IMR-90 (cell line): ENCODE results near the gene NLRC5. TPM values are rescaled to one million over a fixed set of nuclear protein-coding genes. Genes with fewer than 3 reads are reported as not detected.

Experiments
- ATAC-seq: fragments of 200-7000 bp; cut with Tn5 transposase; 2 replicates; pipeline ENCODE4 v1.9.1; 2020; ENCODE audit warnings: low read depth, mild to moderate bottlenecking, moderate library complexity
- BruUV-seq: library from RNA; stranded (reverse); fragments of 400-500 nt; replicated peaks from 2 replicates; lab custom pipeline; 2021; lab: Mats Ljungman, UMichigan
- CTCF ChIA-PET: fragments of 300-600 bp; formaldehyde crosslinking; extraction: SDS; loops from one replicate; lab custom pipeline; 2021; ENCODE audit warnings: antibody characterized with exemption; lab: Yijun Ruan, JAX
- POLR2A ChIA-PET: fragments of 300-600 bp; sonication (Branson Sonifier 250); formaldehyde crosslinking; loops from one replicate; lab custom pipeline; 2022; ENCODE audit warnings: antibody characterized with exemption; ENCODE audit not compliant: unreplicated experiment; lab: Charles Lee
- DNase-seq: peaks from one replicate; pipeline ENCODE4 v3.0.0; 2013
- H2AFZ ChIP-seq: replicated peaks from 2 replicates; pipeline ENCODE3; 2013; ENCODE audit warnings: low read length, mild to moderate bottlenecking; ENCODE audit not compliant: poor library complexity
- H2AK5ac ChIP-seq: 2 replicates; pipeline ENCODE4 v1.6.1; 2013; ENCODE audit warnings: low read depth, low read length, inconsistent platforms
- H2AK9ac ChIP-seq: replicated peaks from 2 replicates; pipeline ENCODE3; 2013; ENCODE audit warnings: mild to moderate bottlenecking, low read depth, low read length, moderate library complexity; ENCODE audit not compliant: poor library complexity
- H2BK120ac ChIP-seq: 2 replicates; pipeline ENCODE4 v1.6.1; 2013; ENCODE audit warnings: low read depth, low read length, inconsistent platforms
- H2BK15ac ChIP-seq: 3 replicates; pipeline ENCODE4 v1.6.1; 2013; ENCODE audit warnings: low read depth, low read length, inconsistent platforms
- H2BK20ac ChIP-seq: 2 replicates; pipeline ENCODE4 v1.6.1; 2013; ENCODE audit warnings: low read depth, mild to moderate bottlenecking, inconsistent platforms, low read length, moderate library complexity
- H2BK5ac ChIP-seq: 2 replicates; pipeline ENCODE4 v1.6.1; 2013; ENCODE audit warnings: mild to moderate bottlenecking, low read depth, low read length, inconsistent platforms; ENCODE audit not compliant: poor library complexity, severe bottlenecking
- H3K14ac ChIP-seq: replicated peaks from 2 replicates; pipeline ENCODE4 v1.6.1; 2013; ENCODE audit warnings: low read depth, low read length, inconsistent platforms
- H3K18ac ChIP-seq: 2 replicates; pipeline ENCODE4 v1.6.1; 2013; ENCODE audit warnings: low read depth, low read length, control low read depth
- H3K23ac ChIP-seq: 2 replicates; pipeline ENCODE4 v1.6.1; 2013; ENCODE audit warnings: low read depth, low read length, inconsistent platforms
- H3K27ac ChIP-seq: 2 replicates; pipeline ENCODE4 v1.5.1; 2013; ENCODE audit warnings: mild to moderate bottlenecking, control low read depth, low read length; ENCODE audit not compliant: insufficient read depth
- H3K27me3 ChIP-seq: 2 replicates; pipeline ENCODE4 v1.6.1; 2013; ENCODE audit warnings: low read length; ENCODE audit not compliant: control insufficient read depth, insufficient read depth
- H3K36me3 ChIP-seq: 2 replicates; pipeline ENCODE4 v1.6.1; 2013; ENCODE audit warnings: low read length, mixed read lengths; ENCODE audit not compliant: control insufficient read depth, insufficient read depth
- H3K4ac ChIP-seq: 2 replicates; pipeline ENCODE4 v1.6.1; 2013; ENCODE audit warnings: low read depth, low read length, inconsistent platforms
- H3K4me1 ChIP-seq: 2 replicates; pipeline ENCODE4 v1.6.1; 2013; ENCODE audit warnings: low read length, mixed read lengths; ENCODE audit not compliant: control insufficient read depth, insufficient read depth
- H3K4me2 ChIP-seq: 2 replicates; pipeline ENCODE4 v1.6.1; 2013; ENCODE audit warnings: low read depth, mild to moderate bottlenecking, control low read depth, low read length, moderate library complexity
- H3K4me3 ChIP-seq: 2 replicates; pipeline ENCODE4 v1.5.1; 2013; ENCODE audit warnings: low read depth, mild to moderate bottlenecking, control low read depth, low read length, moderate library complexity; ENCODE audit not compliant: insufficient read depth
- H3K56ac ChIP-seq: 2 replicates; pipeline ENCODE4 v1.6.1; 2013; ENCODE audit warnings: low read length, inconsistent platforms; ENCODE audit not compliant: insufficient read depth; ENCODE audit errors: extremely low read depth
- H3K79me1 ChIP-seq, 2 experiments: 2 replicates each; pipeline ENCODE4 v1.6.1; 2013; ENCODE audit warnings: low read length in 2 of 2, inconsistent platforms in 1 of 2, low read depth in 1 of 2
- H3K9ac ChIP-seq: 2 replicates; pipeline ENCODE4 v1.6.1; 2013; ENCODE audit warnings: low read depth, low read length, control low read depth
- H3K9me1 ChIP-seq: 2 replicates; pipeline ENCODE4 v1.6.1; 2013; ENCODE audit warnings: low read length, inconsistent platforms; ENCODE audit not compliant: insufficient read depth
- H3K9me3 ChIP-seq: 2 replicates; pipeline ENCODE4 v1.6.1; 2013; ENCODE audit warnings: low read length; ENCODE audit not compliant: control insufficient read depth, insufficient read depth
- H4K20me1 ChIP-seq: 2 replicates; pipeline ENCODE4 v1.6.1; 2013; ENCODE audit warnings: low read length, inconsistent platforms; ENCODE audit not compliant: insufficient read depth
- H4K5ac ChIP-seq: 2 replicates; pipeline ENCODE4 v1.6.1; 2013; ENCODE audit warnings: mild to moderate bottlenecking, low read depth, low read length, control low read depth
- H4K8ac ChIP-seq, 2 experiments: 2 replicates each; pipeline ENCODE4 v1.6.1; 2013; ENCODE audit warnings: low read depth in 2 of 2, low read length in 2 of 2, control low read depth in 1 of 2, inconsistent platforms in 1 of 2
- H4K91ac ChIP-seq: 2 replicates; pipeline ENCODE4 v1.6.1; 2013; ENCODE audit warnings: low read depth, low read length, inconsistent platforms; ENCODE audit not compliant: insufficient read depth
- BHLHE40 ChIP-seq: fragments of 150-350 bp; IDR thresholded peaks from 2 replicates; pipeline ENCODE4 v1.6.1; 2016; ENCODE audit warnings: mild to moderate bottlenecking, low read depth, low read length
- CEBPB ChIP-seq: IDR thresholded peaks from 2 replicates; pipeline ENCODE4 v1.6.1; 2012; ENCODE audit warnings: low read depth, low read length, improper control_type of control experiment
- CHD1 ChIP-seq: IDR thresholded peaks from 2 replicates; pipeline ENCODE4 v1.6.1; 2012; ENCODE audit warnings: low read depth, low read length, improper control_type of control experiment
- ELK1 ChIP-seq: fragments of 150-350 bp; IDR thresholded peaks from 2 replicates; pipeline ENCODE4 v1.6.1; 2016; ENCODE audit warnings: low read depth, mild to moderate bottlenecking, low read length, moderate library complexity, borderline replicate concordance
- FOS ChIP-seq: fragments of 150-350 bp; IDR thresholded peaks from 2 replicates; pipeline ENCODE4 v1.6.1; 2016; ENCODE audit warnings: low read depth, low read length
- MAFK ChIP-seq: IDR thresholded peaks from 2 replicates; pipeline ENCODE4 v1.6.1; 2012; ENCODE audit warnings: low read depth, low read length, improper control_type of control experiment
- MAZ ChIP-seq: IDR thresholded peaks from 2 replicates; pipeline ENCODE4 v1.6.1; 2012; ENCODE audit warnings: low read depth, mild to moderate bottlenecking, low read length, improper control_type of control experiment, moderate library complexity, borderline replicate concordance
- MXI1 ChIP-seq: IDR thresholded peaks from 2 replicates; pipeline ENCODE4 v1.6.1; 2012; ENCODE audit warnings: low read depth, mild to moderate bottlenecking, low read length, moderate library complexity, borderline replicate concordance
- NFE2L2 ChIP-seq: fragments of 150-350 bp; IDR thresholded peaks from 2 replicates; pipeline ENCODE4 v1.6.1; 2016; ENCODE audit warnings: low read depth, mild to moderate bottlenecking, low read length
- POLR2A ChIP-seq: IDR thresholded peaks from 2 replicates; pipeline ENCODE4 v1.6.1; 2012; ENCODE audit warnings: mild to moderate bottlenecking, low read depth, low read length
- RAD21 ChIP-seq: IDR thresholded peaks from 2 replicates; pipeline ENCODE4 v1.6.1; 2012; ENCODE audit warnings: low read length, improper control_type of control experiment
- RFX5 ChIP-seq: IDR thresholded peaks from 2 replicates; pipeline ENCODE4 v1.8.0; 2012; ENCODE audit warnings: low read depth, mild to moderate bottlenecking, low read length, moderate library complexity
- WGBS, 2 experiments: methylation state at CpG; one replicate each; pipeline versions ENCODE4 v1.1.5 to v1.1.7; 2013; ENCODE audit warnings: missing lambda C conversion rate in 2 of 2; ENCODE audit not compliant: insufficient read length in 1 of 2; ENCODE audit errors: extremely low coverage in 2 of 2; 5-methylcytosine and 5-hydroxymethylcytosine counted together
- dilution Hi-C: fragments of 300-500 bp; cut with HindIII; formaldehyde crosslinking; loops from one replicate; pipeline ENCODE4 v1.14.3; 2018; ENCODE audit warnings: low sequenced_read_pairs; ENCODE audit not compliant: unreplicated experiment
- in situ Hi-C: fragments of 300-500 bp; cut with MboI; formaldehyde crosslinking; loops from 3 replicates; pipeline ENCODE4 v1.14.3; 2019; ENCODE audit warnings: low sequenced_read_pairs, inconsistent platforms, mixed read lengths
- intact Hi-C: fragments of 100-400 bp; cut with micrococcal nuclease; formaldehyde crosslinking; loops from 2 replicates; pipeline ENCODE4 v1.10.0; 2022
- polyA plus RNA-seq, 3 experiments: library from polyadenylated mRNA; depleted of rRNA; stranded (reverse); fragments of >200 nt; gene quantifications; 2 replicates each; pipeline ENCODE4 v1.2.3, GENCODE V29; 2012; ENCODE audit warnings: low replicate concordance in 1 of 3
- total RNA-seq: library from RNA; depleted of rRNA; stranded (reverse); fragments of >200 nt; gene quantifications from 2 replicates; pipeline ENCODE4 v1.2.3, GENCODE V29; 2012
- TF ChIP-seq, protein P1 (sequence below): fragments of 150-350 bp; IDR thresholded peaks from 2 replicates; pipeline ENCODE4 v1.6.1; 2017; ENCODE audit warnings: mild to moderate bottlenecking, antibody characterized with exemption, low read length, low read depth

Gene NLRC5
- total and polyA plus RNA-seq, 2 of the 4 experiments (the other 2 are of a cell fraction): 9.1 to 14.9 TPM

DNA sequence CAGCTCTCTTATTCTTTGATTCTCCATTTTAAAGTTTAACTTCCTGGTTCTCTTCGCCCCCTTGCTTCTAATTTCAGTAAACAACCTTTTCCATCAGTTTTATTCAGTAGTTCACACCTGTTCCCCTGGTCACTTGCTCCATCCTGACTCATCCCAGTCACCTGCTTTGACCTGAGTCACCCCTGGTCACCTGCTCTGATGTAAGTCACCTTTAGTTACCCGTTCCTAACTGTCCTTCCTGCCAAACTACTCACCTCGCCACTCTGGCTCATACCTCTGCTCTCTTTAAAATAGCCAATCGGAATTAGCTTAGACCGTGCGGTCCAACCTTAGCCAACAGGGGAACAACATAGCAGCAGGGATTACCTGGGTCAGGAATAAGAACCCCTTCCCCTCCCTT lies 4.7 kb upstream of the NLRC5 start:
- no TSS peak for BruUV-seq
- Histone ChIP-seq H2BK5ac (no peak overlapping the region), H3K27me3 (no peaks in the 10 kb centered on the region), H2BK20ac (peak overlapping the region; percentile 18; the same call in 1 of the 2 replicates), H3K4me2 (no peak overlapping the region), H3K27ac (no peak overlapping the region), H3K4me3 (no peak overlapping the region), H2BK15ac (no peak overlapping the region), H3K4me1 (peaks cover 17% of the 10 kb centered on the region), H4K8ac (peak overlapping the region in 1 of 2 experiments; percentile 98; a peak in 3 of 4 replicates), H2AK9ac (no peak overlapping the region), H2AFZ (no peak overlapping the region), H3K4ac (peak overlapping the region; percentile 93; the same call in 1 of the 2 replicates), H4K5ac (no peak overlapping the region), H3K9ac (no peak overlapping the region), H2BK120ac (peak overlapping the region; percentile 58; the same call in 1 of the 2 replicates), H3K23ac (no peak overlapping the region), H3K9me1 (peaks cover 19% of the 10 kb centered on the region), H3K56ac (no peak overlapping the region), H3K14ac (no peak overlapping the region; the same call in 1 of the 2 replicates), H3K36me3 (no peaks in the 10 kb centered on the region), H4K20me1 (no peaks in the 10 kb centered on the region), H3K18ac (no peak overlapping the region), H2AK5ac (peak overlapping the region; percentile 29; the same call in 1 of the 2 replicates), H3K79me1 (peaks cover 6 to 33% of the 10 kb centered on the region in 2 experiments; a peak in 3 of 4 replicates), H3K9me3 (no peaks in the 10 kb centered on the region), H4K91ac (peak overlapping the region; percentile 53)
- intact Hi-C loops (no loop called here), in situ Hi-C loops (no loop called here), dilution Hi-C loops (no loop called here)
- 96% methylated on average over 6 of the region's 6 CpGs; no CpG with 5 or more reads in 1 of the 2 experiments for WGBS, 2 experiments
- DNase-seq (no peak), ATAC-seq (no peak)
- ChIA-PET CTCF (no interaction called here), POLR2A (no interaction called here)
- TF ChIP-seq, protein P1, sequence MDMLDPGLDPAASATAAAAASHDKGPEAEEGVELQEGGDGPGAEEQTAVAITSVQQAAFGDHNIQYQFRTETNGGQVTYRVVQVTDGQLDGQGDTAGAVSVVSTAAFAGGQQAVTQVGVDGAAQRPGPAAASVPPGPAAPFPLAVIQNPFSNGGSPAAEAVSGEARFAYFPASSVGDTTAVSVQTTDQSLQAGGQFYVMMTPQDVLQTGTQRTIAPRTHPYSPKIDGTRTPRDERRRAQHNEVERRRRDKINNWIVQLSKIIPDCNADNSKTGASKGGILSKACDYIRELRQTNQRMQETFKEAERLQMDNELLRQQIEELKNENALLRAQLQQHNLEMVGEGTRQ: no peak
- no peak for TF ChIP-seq FOS
- no peak for TF ChIP-seq CHD1
- TF ChIP-seq MXI1: no peak
- no peak for TF ChIP-seq RAD21
- no peak for TF ChIP-seq MAZ
- no peak for TF ChIP-seq ELK1
- TF ChIP-seq BHLHE40: no peak
- TF ChIP-seq POLR2A: no peak
- no peak for TF ChIP-seq NFE2L2
- TF ChIP-seq RFX5: no peak
- no peak for TF ChIP-seq CEBPB
- no peak for TF ChIP-seq MAFK
